Measurements from ENCODE around the gene RABL2A.
"Not testable (repeated sequence)": the region's sequence is repeated elsewhere in the genome, so short reads cannot be mapped to it uniquely, and the experiment has no call there.

Gene RABL2A

GRCh38 chr2:113685471-113685870, 58.4 kb downstream of the RABL2A start:
- ATAC-seq (ENCODE audit: low read depth), result no peak
- TF ChIP-seq CTCF (IDR thresholded peaks at IDR 0.05; ENCODE audit: poor library complexity, severe bottlenecking), result no peak

GRCh38 chr2:113686537-113686936, 59.5 kb downstream of the RABL2A start:
- no peak overlapping the region for H3K27ac ChIP-seq (ENCODE audit: poor library complexity, severe bottlenecking)
- no peaks in the 10 kb centered on the region for H3K27me3 ChIP-seq (ENCODE audit: insufficient read depth, poor library complexity, severe bottlenecking)
- no peak for TF ChIP-seq CTCF (IDR thresholded peaks at IDR 0.05; ENCODE audit: poor library complexity, severe bottlenecking)
- no peaks in the 10 kb centered on the region for H3K9me3 ChIP-seq (ENCODE audit: severe bottlenecking)
- no peak for DNase-seq (ENCODE audit: low spot score)
- no peaks in the 10 kb centered on the region for H3K36me3 ChIP-seq (ENCODE audit: low read depth)
- peak; percentile 99 for ATAC-seq (ENCODE audit: low read depth)
- no peak overlapping the region for H3K4me3 ChIP-seq (ENCODE audit: severe bottlenecking)
- H3K4me1 ChIP-seq (ENCODE audit: insufficient read depth, poor library complexity, severe bottlenecking), result no peaks in the 10 kb centered on the region

More at GRCh38 chr2:113685471-113685870, 58.4 kb downstream of the RABL2A start:
- Histone ChIP-seq H3K4me3 (ENCODE audit: severe bottlenecking) (no peak overlapping the region), H3K36me3 (ENCODE audit: low read depth) (no peaks in the 10 kb centered on the region), H3K27me3 (ENCODE audit: insufficient read depth, poor library complexity, severe bottlenecking) (no peaks in the 10 kb centered on the region), H3K27ac (ENCODE audit: poor library complexity, severe bottlenecking) (no peak overlapping the region), H3K9me3 (ENCODE audit: severe bottlenecking) (peaks cover 2% of the 10 kb centered on the region), H3K4me1 (ENCODE audit: insufficient read depth, poor library complexity, severe bottlenecking) (no peaks in the 10 kb centered on the region)
- no peak for DNase-seq (ENCODE audit: low spot score)

- not testable (repeated sequence) for DNase-seq (ENCODE audit: low spot score); H3K4me1 ChIP-seq (ENCODE audit: insufficient read depth, poor library complexity, severe bottlenecking); H3K9me3 ChIP-seq (ENCODE audit: severe bottlenecking); H3K27ac ChIP-seq (ENCODE audit: poor library complexity, severe bottlenecking); H3K36me3 ChIP-seq (ENCODE audit: low read depth); ATAC-seq (ENCODE audit: low read depth); H3K27me3 ChIP-seq (ENCODE audit: insufficient read depth, poor library complexity, severe bottlenecking); H3K4me3 ChIP-seq (ENCODE audit: severe bottlenecking)
Observed at GRCh38 chr2:113690871-113691270, 63.8 kb downstream of the RABL2A start.
